HEK293 (cell line): Measurements from ENCODE around the gene DDX31.

Source experiments
- BCL11A ChIP-seq: fragments of 450-650 bp; formaldehyde crosslinking; IDR thresholded peaks from 2 replicates; pipeline ENCODE4 v1.5.1; 2016; ENCODE audit warnings: low read depth, missing biosample characterization, missing genetic modification characterization
- EGR2 ChIP-seq: fragments of 450-650 bp; formaldehyde crosslinking; IDR thresholded peaks from 2 replicates; pipeline ENCODE4 v1.5.1; 2016; ENCODE audit warnings: low read depth, missing biosample characterization, missing genetic modification characterization
- KLF1 ChIP-seq: fragments of 450-650 bp; formaldehyde crosslinking; IDR thresholded peaks from 2 replicates; pipeline ENCODE4 v1.5.1; 2016; ENCODE audit warnings: missing biosample characterization, missing genetic modification characterization
- MYNN ChIP-seq: fragments of 450-650 bp; formaldehyde crosslinking; IDR thresholded peaks from 2 replicates; pipeline ENCODE4 v1.5.1; 2016; ENCODE audit warnings: missing biosample characterization, missing genetic modification characterization, borderline replicate concordance
- RBAK ChIP-seq: fragments of 450-650 bp; formaldehyde crosslinking; IDR thresholded peaks from 2 replicates; pipeline ENCODE4 v1.5.1; 2016; ENCODE audit warnings: missing biosample characterization, missing genetic modification characterization
- SP2 ChIP-seq: fragments of 450-650 bp; formaldehyde crosslinking; IDR thresholded peaks from 2 replicates; pipeline ENCODE4 v1.5.1; 2016; ENCODE audit warnings: missing biosample characterization, missing genetic modification characterization
- ZBTB48 ChIP-seq: fragments of 450-650 bp; formaldehyde crosslinking; IDR thresholded peaks from 2 replicates; pipeline ENCODE4 v1.5.1; 2016; ENCODE audit warnings: missing biosample characterization, missing genetic modification characterization
- ZNF23 ChIP-seq: fragments of 450-650 bp; formaldehyde crosslinking; IDR thresholded peaks from 2 replicates; pipeline ENCODE4 v1.5.1; 2016; ENCODE audit warnings: missing biosample characterization, missing genetic modification characterization, borderline replicate concordance
- ZNF266 ChIP-seq: fragments of 450-650 bp; formaldehyde crosslinking; IDR thresholded peaks from 2 replicates; pipeline ENCODE4 v1.5.1; 2016; ENCODE audit warnings: missing biosample characterization, missing genetic modification characterization, low read depth
- ZNF311 ChIP-seq: fragments of 450-650 bp; formaldehyde crosslinking; IDR thresholded peaks from 2 replicates; pipeline ENCODE4 v1.5.1; 2017; ENCODE audit warnings: missing biosample characterization, missing genetic modification characterization, borderline replicate concordance
- ZNF335 ChIP-seq: fragments of 450-650 bp; formaldehyde crosslinking; conservative IDR thresholded peaks from 2 replicates; pipeline ENCODE4 v1.5.1; 2016; ENCODE audit warnings: missing biosample characterization, missing genetic modification characterization
- ZNF350 ChIP-seq: fragments of 450-650 bp; formaldehyde crosslinking; IDR thresholded peaks from 2 replicates; pipeline ENCODE4 v1.5.0; 2017; ENCODE audit warnings: missing biosample characterization, mild to moderate bottlenecking, missing genetic modification characterization
- ZNF514 ChIP-seq: fragments of 450-650 bp; formaldehyde crosslinking; IDR thresholded peaks from 2 replicates; pipeline ENCODE4 v1.5.1; 2016; ENCODE audit warnings: missing biosample characterization, missing genetic modification characterization
- ZNF600 ChIP-seq: fragments of 450-650 bp; formaldehyde crosslinking; IDR thresholded peaks from 2 replicates; pipeline ENCODE4 v1.5.1; 2016; ENCODE audit warnings: missing biosample characterization, missing genetic modification characterization
- ZNF610 ChIP-seq: fragments of 450-650 bp; formaldehyde crosslinking; IDR thresholded peaks from 2 replicates; pipeline ENCODE4 v1.5.1; 2016; ENCODE audit warnings: missing biosample characterization, missing genetic modification characterization, borderline replicate concordance
- ZNF664 ChIP-seq: fragments of 450-650 bp; formaldehyde crosslinking; IDR thresholded peaks from 2 replicates; pipeline ENCODE4 v1.5.1; 2016; ENCODE audit warnings: missing biosample characterization, missing genetic modification characterization
- ZNF768 ChIP-seq: fragments of 450-650 bp; formaldehyde crosslinking; IDR thresholded peaks from 2 replicates; pipeline ENCODE4 v1.5.1; 2018; ENCODE audit warnings: missing biosample characterization, mild to moderate bottlenecking, missing genetic modification characterization
- ZNF776 ChIP-seq: fragments of 450-650 bp; formaldehyde crosslinking; IDR thresholded peaks from 2 replicates; pipeline ENCODE4 v1.5.0; 2017; ENCODE audit warnings: missing biosample characterization, missing genetic modification characterization, borderline replicate concordance
- ZNF843 ChIP-seq: fragments of 450-650 bp; formaldehyde crosslinking; IDR thresholded peaks from 2 replicates; pipeline ENCODE4 v1.5.1; 2016; ENCODE audit warnings: missing biosample characterization, missing genetic modification characterization
- ZSCAN23 ChIP-seq: fragments of 450-650 bp; formaldehyde crosslinking; IDR thresholded peaks from 2 replicates; pipeline ENCODE4 v1.5.1; 2016; ENCODE audit warnings: missing biosample characterization, missing genetic modification characterization
- ZSCAN30 ChIP-seq: fragments of 450-650 bp; IDR thresholded peaks from 2 replicates; pipeline ENCODE4 v1.5.1; 2018; ENCODE audit warnings: missing biosample characterization, mild to moderate bottlenecking, missing genetic modification characterization, moderate library complexity
- ZXDB ChIP-seq: fragments of 450-650 bp; formaldehyde crosslinking; IDR thresholded peaks from 2 replicates; pipeline ENCODE4 v1.5.1; 2016; ENCODE audit warnings: missing biosample characterization, missing genetic modification characterization
- TF ChIP-seq, protein P1 (sequence below): fragments of 450-650 bp; formaldehyde crosslinking; conservative IDR thresholded peaks from 2 replicates; pipeline ENCODE4 v1.5.1; 2016; ENCODE audit warnings: low read depth, missing biosample characterization, missing genetic modification characterization
- TF ChIP-seq, protein P2 (sequence below): fragments of 450-650 bp; formaldehyde crosslinking; IDR thresholded peaks from 2 replicates; pipeline ENCODE4 v1.5.1; 2016; ENCODE audit warnings: missing biosample characterization, missing genetic modification characterization
- TF ChIP-seq, protein P3 (sequence below): fragments of 450-650 bp; formaldehyde crosslinking; optimal IDR thresholded peaks from 2 replicates; pipeline ENCODE3; 2016; ENCODE audit warnings: missing biosample characterization, mild to moderate bottlenecking, missing genetic modification characterization
- TF ChIP-seq, protein P4 (sequence below): fragments of 450-650 bp; formaldehyde crosslinking; IDR thresholded peaks from 2 replicates; pipeline ENCODE4; 2016; ENCODE audit warnings: missing biosample characterization, missing genetic modification characterization
- TF ChIP-seq, protein P5 (sequence below): fragments of 450-650 bp; formaldehyde crosslinking; IDR thresholded peaks from 2 replicates; pipeline ENCODE4 v1.5.1; 2016; ENCODE audit warnings: missing biosample characterization, missing genetic modification characterization

Gene DDX31

DNA sequence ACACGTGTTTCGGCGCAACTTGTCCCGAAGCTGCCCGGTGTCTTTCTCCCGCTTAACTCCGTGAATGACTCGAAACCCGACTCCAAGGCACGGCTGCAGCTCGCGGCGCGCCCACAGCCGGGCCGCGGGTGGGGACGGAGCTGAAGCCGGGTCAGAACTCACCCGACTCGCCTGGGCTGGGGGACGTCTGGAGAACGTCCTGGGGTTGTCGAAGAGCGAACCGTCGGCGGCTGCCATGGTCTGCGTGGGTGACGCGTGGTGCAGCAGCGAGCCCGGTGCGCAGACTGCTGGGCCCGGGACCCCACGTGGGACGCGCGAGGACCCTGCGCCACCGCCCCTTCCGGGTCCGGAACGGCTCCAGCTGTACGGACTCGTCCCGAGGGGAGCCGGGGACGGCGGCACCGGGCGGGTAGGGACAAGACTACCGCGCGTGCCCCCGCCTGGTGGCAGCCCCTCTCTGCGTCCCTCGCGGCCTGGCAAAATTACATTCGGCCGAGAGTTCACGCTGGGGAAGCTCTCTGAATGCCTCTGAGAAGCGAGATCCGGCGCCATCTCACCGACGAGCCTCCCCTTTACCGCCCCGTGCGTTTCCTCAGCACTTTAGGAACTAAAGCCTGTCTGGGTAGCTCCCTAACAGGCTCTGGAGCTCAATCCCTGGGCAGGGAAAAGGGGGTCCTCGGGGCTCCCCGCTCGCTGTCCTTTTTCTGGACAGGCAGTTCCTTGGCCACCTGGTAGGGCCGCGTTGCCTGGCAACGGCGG, at the start of gene DDX31 (continued):
- TF ChIP-seq, protein P1, sequence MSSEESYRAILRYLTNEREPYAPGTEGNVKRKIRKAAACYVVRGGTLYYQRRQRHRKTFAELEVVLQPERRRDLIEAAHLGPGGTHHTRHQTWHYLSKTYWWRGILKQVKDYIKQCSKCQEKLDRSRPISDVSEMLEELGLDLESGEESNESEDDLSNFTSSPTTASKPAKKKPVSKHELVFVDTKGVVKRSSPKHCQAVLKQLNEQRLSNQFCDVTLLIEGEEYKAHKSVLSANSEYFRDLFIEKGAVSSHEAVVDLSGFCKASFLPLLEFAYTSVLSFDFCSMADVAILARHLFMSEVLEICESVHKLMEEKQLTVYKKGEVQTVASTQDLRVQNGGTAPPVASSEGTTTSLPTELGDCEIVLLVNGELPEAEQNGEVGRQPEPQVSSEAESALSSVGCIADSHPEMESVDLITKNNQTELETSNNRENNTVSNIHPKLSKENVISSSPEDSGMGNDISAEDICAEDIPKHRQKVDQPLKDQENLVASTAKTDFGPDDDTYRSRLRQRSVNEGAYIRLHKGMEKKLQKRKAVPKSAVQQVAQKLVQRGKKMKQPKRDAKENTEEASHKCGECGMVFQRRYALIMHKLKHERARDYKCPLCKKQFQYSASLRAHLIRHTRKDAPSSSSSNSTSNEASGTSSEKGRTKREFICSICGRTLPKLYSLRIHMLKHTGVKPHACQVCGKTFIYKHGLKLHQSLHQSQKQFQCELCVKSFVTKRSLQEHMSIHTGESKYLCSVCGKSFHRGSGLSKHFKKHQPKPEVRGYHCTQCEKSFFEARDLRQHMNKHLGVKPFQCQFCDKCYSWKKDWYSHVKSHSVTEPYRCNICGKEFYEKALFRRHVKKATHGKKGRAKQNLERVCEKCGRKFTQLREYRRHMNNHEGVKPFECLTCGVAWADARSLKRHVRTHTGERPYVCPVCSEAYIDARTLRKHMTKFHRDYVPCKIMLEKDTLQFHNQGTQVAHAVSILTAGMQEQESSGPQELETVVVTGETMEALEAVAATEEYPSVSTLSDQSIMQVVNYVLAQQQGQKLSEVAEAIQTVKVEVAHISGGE (tag by site-specific recombination), result peak; percentile 95
- TF ChIP-seq ZNF311 (tag by site-specific recombination) (no peak), ZXDB (tag by site-specific recombination) (peak; percentile 85), ZSCAN23 (tag by site-specific recombination) (no peak), RBAK (tag by site-specific recombination) (no peak), MYNN (no peak), BCL11A (tag by site-specific recombination) (no peak), ZNF600 (tag by site-specific recombination) (peak; percentile 97), ZNF664 (no peak), EGR2 (peak; percentile 88), ZNF335 (tag by site-specific recombination) (peak; percentile 99), ZNF23 (tag by site-specific recombination) (no peak), ZNF350 (tag by site-specific recombination) (no peak), ZNF843 (tag by site-specific recombination) (peak; percentile 45; the same call in 1 of the 2 replicates), ZNF610 (tag by site-specific recombination) (peak; percentile 85), ZBTB48 (tag by site-specific recombination) (peak; percentile 82), ZNF514 (tag by site-specific recombination) (no peak), ZNF266 (tag by site-specific recombination) (no peak), ZSCAN30 (tag by site-specific recombination) (peak; percentile 61; the same call in 1 of the 2 replicates), SP2 (tag by site-specific recombination) (peak; percentile 70), KLF1 (peak; percentile 79), ZNF768 (tag by site-specific recombination) (no peak; the same call in 1 of the 2 replicates), ZNF776 (tag by site-specific recombination) (no peak)
- TF ChIP-seq, protein P2, sequence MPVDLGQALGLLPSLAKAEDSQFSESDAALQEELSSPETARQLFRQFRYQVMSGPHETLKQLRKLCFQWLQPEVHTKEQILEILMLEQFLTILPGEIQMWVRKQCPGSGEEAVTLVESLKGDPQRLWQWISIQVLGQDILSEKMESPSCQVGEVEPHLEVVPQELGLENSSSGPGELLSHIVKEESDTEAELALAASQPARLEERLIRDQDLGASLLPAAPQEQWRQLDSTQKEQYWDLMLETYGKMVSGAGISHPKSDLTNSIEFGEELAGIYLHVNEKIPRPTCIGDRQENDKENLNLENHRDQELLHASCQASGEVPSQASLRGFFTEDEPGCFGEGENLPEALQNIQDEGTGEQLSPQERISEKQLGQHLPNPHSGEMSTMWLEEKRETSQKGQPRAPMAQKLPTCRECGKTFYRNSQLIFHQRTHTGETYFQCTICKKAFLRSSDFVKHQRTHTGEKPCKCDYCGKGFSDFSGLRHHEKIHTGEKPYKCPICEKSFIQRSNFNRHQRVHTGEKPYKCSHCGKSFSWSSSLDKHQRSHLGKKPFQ (tag by site-specific recombination), result no peak
- TF ChIP-seq, protein P3, sequence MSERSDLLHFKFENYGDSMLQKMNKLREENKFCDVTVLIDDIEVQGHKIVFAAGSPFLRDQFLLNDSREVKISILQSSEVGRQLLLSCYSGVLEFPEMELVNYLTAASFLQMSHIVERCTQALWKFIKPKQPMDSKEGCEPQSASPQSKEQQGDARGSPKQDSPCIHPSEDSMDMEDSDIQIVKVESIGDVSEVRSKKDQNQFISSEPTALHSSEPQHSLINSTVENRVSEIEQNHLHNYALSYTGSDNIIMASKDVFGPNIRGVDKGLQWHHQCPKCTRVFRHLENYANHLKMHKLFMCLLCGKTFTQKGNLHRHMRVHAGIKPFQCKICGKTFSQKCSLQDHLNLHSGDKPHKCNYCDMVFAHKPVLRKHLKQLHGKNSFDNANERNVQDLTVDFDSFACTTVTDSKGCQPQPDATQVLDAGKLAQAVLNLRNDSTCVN (tag by site-specific recombination), result peak; percentile 97
- TF ChIP-seq, protein P4, sequence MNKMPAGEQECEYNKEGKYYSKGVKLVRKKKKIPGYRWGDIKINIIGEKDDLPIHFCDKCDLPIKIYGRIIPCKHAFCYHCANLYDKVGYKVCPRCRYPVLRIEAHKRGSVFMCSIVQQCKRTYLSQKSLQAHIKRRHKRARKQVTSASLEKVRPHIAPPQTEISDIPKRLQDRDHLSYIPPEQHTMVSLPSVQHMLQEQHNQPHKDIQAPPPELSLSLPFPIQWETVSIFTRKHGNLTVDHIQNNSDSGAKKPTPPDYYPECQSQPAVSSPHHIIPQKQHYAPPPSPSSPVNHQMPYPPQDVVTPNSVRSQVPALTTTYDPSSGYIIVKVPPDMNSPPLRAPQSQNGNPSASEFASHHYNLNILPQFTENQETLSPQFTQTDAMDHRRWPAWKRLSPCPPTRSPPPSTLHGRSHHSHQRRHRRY (tag by site-specific recombination), result peak; percentile 36; the same call in 1 of the 2 replicates
- TF ChIP-seq, protein P5, sequence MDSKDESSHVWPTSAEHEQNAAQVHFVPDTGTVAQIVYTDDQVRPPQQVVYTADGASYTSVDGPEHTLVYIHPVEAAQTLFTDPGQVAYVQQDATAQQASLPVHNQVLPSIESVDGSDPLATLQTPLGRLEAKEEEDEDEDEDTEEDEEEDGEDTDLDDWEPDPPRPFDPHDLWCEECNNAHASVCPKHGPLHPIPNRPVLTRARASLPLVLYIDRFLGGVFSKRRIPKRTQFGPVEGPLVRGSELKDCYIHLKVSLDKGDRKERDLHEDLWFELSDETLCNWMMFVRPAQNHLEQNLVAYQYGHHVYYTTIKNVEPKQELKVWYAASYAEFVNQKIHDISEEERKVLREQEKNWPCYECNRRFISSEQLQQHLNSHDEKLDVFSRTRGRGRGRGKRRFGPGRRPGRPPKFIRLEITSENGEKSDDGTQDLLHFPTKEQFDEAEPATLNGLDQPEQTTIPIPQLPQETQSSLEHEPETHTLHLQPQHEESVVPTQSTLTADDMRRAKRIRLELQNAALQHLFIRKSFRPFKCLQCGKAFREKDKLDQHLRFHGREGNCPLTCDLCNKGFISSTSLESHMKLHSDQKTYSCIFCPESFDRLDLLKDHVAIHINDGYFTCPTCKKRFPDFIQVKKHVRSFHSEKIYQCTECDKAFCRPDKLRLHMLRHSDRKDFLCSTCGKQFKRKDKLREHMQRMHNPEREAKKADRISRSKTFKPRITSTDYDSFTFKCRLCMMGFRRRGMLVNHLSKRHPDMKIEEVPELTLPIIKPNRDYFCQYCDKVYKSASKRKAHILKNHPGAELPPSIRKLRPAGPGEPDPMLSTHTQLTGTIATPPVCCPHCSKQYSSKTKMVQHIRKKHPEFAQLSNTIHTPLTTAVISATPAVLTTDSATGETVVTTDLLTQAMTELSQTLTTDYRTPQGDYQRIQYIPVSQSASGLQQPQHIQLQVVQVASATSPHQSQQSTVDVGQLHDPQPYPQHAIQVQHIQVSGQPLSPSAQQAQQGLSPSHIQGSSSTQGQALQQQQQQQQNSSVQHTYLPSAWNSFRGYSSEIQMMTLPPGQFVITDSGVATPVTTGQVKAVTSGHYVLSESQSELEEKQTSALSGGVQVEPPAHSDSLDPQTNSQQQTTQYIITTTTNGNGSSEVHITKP (tag by site-specific recombination), result peak; percentile 94
